GM12874 (cell line): ENCODE results near the gene AHRR.

Experiments used
- CTCF ChIP-seq: IDR thresholded peaks from 2 replicates; pipeline ENCODE4 v1.5.1; 2011; ENCODE audit warnings: low read depth, mild to moderate bottlenecking, control low read depth, low read length, moderate library complexity; ENCODE audit not compliant: insufficient read depth

AHRR gene

GRCh38 chr5:441996-442334, 120.5 kb downstream of the AHRR start:
- TF ChIP-seq CTCF = no peak

GRCh38 chr5:442335-443238, 121.1 kb downstream of the AHRR start, which contains the start of gene EXOC3:
EXOC3 (plus strand) TSS chr5:443176; CDS start chr5:446206, 3,030 bp downstream.
- TF ChIP-seq CTCF = no peak

GRCh38 chr5:443239-444151, 122.0 kb downstream of the AHRR start:
- no peak for TF ChIP-seq CTCF

- TF ChIP-seq CTCF = no peak
Measured at GRCh38 chr5:444226-444625, 122.7 kb downstream of the AHRR start.

GRCh38 chr5:445591-445990, 124.1 kb downstream of the AHRR start:
- no peak for TF ChIP-seq CTCF

GRCh38 chr5:446066-446882, 124.8 kb downstream of the AHRR start:
- TF ChIP-seq CTCF = no peak
